KG1 (cell line): ENCODE results near the gene TMEM150B.

ENCODE experiments used
- DNase-seq: peaks from one replicate; lab custom pipeline; 2025; lab: John Stamatoyannopoulos, UW

TMEM150B gene

GRCh38 chr19:55305491-55305890 lies 19.6 kb downstream of the TMEM150B start:
- DNase-seq, result no peak

- no peak for DNase-seq
Measured at GRCh38 chr19:55304980-55305379, 20.2 kb downstream of the TMEM150B start.

DNA sequence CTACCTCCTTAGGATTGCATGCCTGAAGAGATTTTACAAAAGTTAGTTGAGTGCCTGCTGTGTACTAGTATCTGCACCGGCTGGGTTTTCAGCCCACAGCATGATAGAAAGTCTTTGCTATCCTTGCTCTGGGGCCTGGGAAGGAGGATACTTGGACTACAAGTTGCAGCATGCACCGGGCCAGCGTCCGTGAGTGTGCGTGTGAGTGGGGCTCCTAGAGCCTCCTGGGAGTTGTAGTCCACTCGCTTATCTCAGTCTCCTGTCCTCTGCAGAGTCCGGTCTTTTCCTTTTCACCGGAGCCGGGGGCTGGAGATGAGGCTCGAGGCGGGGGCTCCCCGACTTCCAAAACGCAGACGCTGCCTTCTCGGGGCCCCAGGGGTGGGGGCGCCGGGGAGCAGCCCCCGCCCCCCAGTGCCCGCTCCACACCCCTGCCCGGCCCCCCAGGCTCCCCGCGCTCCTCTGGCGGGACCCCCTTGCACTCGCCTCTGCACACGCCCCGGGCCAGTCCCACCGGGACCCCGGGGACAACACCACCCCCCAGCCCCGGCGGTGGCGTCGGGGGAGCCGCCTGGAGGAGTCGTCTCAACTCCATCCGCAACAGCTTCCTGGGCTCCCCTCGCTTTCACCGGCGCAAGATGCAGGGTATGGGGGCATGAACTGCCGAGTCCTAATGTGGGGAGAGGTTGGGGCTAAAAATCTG lies 20.7 kb downstream of the TMEM150B start:
- no peak for DNase-seq

- no peak for DNase-seq
Measured at GRCh38 chr19:55303477-55303876, 21.7 kb downstream of the TMEM150B start.

DNA sequence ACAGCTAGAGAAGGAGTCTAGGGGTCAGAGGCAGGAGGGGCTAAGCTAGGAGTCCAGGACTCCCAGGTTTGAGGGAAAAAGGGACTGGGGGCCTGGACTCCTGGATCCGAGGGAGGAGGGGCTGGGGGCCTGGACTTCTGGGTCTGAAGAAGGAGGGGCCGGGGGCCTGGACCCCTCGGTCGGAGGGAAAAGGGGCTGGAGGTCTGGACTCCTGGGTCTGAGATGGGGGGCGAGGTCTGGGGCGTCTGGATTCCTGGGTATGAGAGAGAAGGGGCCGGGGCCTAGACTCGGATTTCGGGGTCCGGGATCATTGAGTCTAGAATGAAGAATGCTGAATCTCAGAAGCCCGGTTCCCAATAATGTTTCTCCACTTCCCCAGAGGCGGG lies 22.8 kb downstream of the TMEM150B start:
- DNase-seq, result no peak

GRCh38 chr19:55301459-55302317 lies 23.5 kb downstream of the TMEM150B start:
- DNase-seq, result peak; percentile 93

DNA sequence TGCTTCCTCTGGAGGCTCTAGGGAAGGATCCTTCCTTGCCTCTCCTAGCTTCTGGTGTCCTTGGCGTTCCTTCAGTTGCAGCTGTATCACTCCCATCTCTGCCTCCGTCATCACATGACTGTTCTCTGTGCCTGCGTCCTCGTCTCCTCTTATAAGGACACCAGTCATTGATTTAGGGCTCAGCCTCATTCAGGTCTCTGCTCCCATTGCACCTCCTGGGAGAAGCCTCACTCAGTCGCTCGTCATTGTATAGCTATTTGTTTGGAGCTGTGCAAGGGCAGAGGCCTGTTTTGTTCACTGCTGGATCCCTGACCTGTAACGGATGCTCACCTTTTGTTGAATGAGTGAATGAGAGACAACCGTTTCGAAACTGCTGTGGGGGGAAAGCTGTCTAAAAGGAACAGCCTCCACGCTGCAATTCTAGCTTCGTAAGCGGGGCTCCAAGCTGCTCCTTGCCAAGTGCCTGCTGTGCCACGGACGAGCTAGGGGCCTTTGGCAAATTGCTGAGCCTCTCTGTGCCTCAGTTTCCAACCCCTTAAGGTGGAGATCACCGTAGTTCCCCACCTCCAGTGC lies 24.2 kb downstream of the TMEM150B start:
- DNase-seq, result no peak

DNA sequence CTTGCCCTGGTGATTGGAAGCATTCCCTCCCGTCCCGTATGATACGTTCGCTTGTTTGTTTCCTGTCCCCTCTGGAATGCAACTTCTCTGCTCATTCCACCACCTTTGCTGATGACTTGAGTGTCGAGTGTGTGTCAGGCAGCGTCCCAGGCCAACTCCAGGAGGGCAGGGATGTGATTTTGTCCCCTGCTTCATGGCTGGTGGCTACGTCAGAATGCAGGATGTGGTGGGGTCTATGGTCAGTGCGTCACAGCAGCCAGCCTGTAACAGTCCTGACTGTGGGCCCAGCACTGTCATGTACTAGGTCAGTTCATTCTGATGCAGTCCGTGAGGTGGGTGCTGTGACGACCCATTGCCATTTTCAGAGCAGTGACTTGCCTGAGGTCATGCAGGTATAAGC lies 25.1 kb downstream of the TMEM150B start:
- no peak for DNase-seq

- no peak for DNase-seq
Measured at GRCh38 chr19:55297267-55297666, 27.9 kb downstream of the TMEM150B start.

DNA sequence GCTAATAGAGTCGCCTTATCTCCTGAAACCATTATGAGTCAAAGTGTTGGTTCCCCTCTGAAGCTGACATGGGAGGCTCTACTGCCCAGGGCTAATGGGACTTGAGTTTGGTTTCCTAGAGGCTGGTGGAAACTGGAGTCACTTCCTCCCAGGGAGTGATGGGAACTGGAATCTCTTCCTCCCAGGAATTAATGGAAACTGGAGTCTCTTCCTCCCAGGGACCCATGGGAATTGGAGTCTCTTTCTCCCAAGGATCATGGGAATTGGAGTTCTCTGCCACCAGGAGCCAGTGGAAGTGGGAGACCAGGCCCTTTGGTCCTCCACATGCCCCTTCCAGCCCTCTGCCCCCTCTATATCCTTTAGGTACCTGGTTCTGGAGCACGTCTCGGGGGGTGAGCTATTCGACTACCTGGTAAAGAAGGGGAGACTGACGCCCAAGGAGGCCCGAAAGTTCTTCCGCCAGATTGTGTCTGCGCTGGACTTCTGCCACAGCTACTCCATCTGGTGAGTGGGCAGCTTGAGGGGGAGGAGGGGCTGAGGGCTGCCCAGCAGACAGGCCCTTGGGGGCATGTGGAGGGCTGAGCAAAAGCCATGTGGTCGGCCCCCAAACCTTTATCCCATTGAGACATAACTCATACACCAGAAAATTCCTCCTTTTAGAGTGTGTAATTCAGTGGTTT lies 35.9 kb downstream of the TMEM150B start:
- DNase-seq, result no peak

- DNase-seq, result no peak
Measured at GRCh38 chr19:55287361-55288079, 37.6 kb downstream of the TMEM150B start.

DNA sequence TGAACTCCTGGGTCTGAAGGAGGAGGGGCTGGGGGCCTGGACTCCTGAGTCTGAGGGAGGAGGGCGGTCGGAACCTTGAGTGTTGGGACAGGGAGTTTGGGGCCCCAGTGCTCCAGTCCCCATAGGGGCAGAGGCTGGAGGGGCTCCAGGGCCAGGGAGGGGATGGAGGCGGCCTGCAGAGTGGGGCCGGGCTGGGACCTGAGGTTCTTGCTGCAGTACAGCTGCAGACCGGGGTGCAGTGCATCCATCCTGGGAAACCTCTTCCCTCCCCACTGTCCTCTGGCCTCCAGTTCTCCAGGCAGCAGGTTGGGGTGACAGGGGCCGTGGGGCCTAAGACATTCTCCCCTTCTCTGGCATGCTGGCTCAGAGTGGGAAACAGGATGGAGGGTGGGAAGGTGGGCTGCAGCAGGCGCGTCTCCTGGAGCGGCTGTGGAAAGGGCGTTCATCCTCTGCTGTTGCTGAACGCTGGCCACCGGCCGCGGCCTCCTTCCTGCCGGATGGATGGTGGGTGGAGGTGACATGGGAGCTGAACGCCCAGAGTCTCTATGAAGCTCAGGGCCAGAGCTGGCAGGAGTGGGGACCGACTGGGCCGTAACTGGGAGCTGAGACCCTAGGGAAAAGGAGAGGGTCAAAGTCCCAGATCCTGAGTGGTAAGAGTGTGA lies 39.8 kb downstream of the TMEM150B start:
- DNase-seq, result no peak

GRCh38 chr19:55284405-55285058 lies 40.6 kb downstream of the TMEM150B start:
- DNase-seq, result no peak

GRCh38 chr19:55283548-55284377 lies 41.4 kb downstream of the TMEM150B start, which contains the start of gene BRSK1:
TSS of gene BRSK1 (plus strand) at chr19:55283997. CDS start at chr19:55284443, 446 bp downstream.
- no peak for DNase-seq

- DNase-seq, result peak; percentile 94
Measured at GRCh38 chr19:55279770-55280643, 45.1 kb downstream of the TMEM150B start, which contains the start of gene HSPBP1. TSS of gene HSPBP1 (minus strand) at chr19:55280110. CDS start at chr19:55279608, 502 bp downstream.

- DNase-seq, result no peak
Measured at GRCh38 chr19:55279340-55279739, 45.8 kb downstream of the TMEM150B start.

DNA sequence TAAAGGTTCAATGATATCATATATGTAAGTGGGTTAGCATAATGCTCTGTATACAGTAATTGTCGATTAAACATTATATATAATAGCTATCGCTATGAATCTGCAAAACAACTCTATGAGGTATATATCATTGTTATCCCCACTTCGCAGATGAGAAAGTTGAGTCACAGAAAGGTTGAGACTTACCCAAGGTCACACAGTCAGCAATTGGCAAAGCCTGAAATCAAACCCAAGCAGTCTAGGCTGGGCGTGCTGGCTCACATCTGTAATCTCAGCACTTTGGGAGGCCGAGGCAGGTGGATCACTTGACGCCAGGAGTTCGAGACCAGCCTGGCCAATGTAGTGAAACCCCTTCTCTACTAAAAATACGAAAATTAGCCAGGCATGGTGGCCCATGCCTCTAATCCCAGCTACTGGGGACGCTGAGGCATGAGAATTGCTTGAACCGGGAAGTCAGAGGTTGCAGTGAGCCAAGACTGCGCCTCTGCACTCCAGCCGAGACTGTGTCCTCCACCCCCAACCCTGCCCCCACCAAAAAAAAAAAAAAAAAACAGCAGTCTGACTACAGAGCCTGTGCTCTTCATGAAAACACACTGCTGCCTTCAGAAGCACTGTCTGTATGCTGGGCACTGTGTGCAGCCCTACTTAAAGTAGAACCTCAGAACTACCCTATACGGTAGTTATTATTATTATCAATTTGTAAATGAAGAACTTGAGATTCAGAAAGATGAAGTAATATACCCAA lies 46.6 kb downstream of the TMEM150B start:
- DNase-seq, result no peak

DNA sequence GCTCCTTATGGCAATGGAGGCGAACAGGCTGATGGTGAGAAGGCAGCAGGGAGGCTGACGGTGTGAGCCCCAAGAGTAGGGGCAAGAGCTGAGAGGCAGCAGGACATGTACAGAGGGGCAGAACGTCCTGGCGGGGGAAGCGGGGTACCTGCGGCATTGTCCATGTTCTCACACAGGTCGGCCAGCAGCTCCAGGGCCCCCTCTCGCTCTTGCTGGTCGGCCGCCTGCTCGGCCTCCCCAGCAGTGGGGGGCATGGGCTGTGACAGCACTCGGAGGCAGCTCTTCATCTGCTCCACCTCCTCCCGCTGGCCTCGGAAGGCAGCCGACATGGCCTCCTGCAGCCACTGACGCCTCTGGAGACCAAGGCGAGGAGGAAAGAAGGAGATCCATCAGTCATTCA lies 47.6 kb downstream of the TMEM150B start:
- no peak for DNase-seq
